Measurements from ENCODE around the gene FIGN. TPM values are rescaled to one million over a fixed set of nuclear protein-coding genes. Genes with fewer than 3 reads are reported as not detected.

FIGN gene
- polyA plus RNA-seq, result 1.3 TPM
- long read RNA-seq, donor 1, result 0 reads
- long read RNA-seq, donor 2, result 0 reads
- long read RNA-seq, donor 3, result 0 reads
- long read RNA-seq, donor 4, result 0 reads
- long read RNA-seq, donor 5, result 0 reads
- long read RNA-seq, donor 6, full-length matches to known transcripts, result 1 of 1 reads
- long read RNA-seq, donor 6, partial matches to known transcripts, result 0 of 1 reads
- long read RNA-seq, donor 6, other reads (novel, unspliced or antisense), result 0 of 1 reads
- long read RNA-seq, donor 7, result 0 reads
- long read RNA-seq, donor 8, result 0 reads
- long read RNA-seq, donor 9, full-length matches to known transcripts, result 1 of 1 reads
- long read RNA-seq, donor 9, partial matches to known transcripts, result 0 of 1 reads
- long read RNA-seq, donor 9, other reads (novel, unspliced or antisense), result 0 of 1 reads
- long read RNA-seq, donor 10, result 0 reads
- long read RNA-seq, donor 11, result 0 reads

GRCh38 chr2:163735685-163736432, at the start of gene FIGN:
TSS of gene FIGN (minus strand) at chr2:163736008. CDS start at chr2:163734927, 1,081 bp downstream.
- Histone ChIP-seq H3K27ac (ENCODE audit: low read length) (peak within 1 kb of the TSS; percentile 50), H3K36me3 (ENCODE audit: control insufficient read depth, insufficient read depth, low read length) (no peaks in the 10 kb centered on the region), H3K27me3 (ENCODE audit: control insufficient read depth, insufficient read depth, low read length) (peaks cover 26% of the 10 kb centered on the region), H3K4me3 (ENCODE audit: low read length) (peak within 1 kb of the TSS; percentile 49), H3K4me1 (ENCODE audit: control insufficient read depth, insufficient read depth, low read length) (no peaks in the 10 kb centered on the region), H3K9me3 (ENCODE audit: control insufficient read depth, low read depth, low read length) (peaks cover 2% of the 10 kb centered on the region)
- DNase-seq, result peak; percentile 44 to 70
- 0% methylated on average over 7 of the region's 54 CpGs for WGBS (ENCODE audit: insufficient coverage, low lambda C conversion rate)

- H3K9me3 ChIP-seq (ENCODE audit: control insufficient read depth, low read depth, low read length), result no peaks in the 10 kb centered on the region
- no peaks in the 10 kb centered on the region for H3K4me1 ChIP-seq (ENCODE audit: control insufficient read depth, insufficient read depth, low read length)
- H3K36me3 ChIP-seq (ENCODE audit: control insufficient read depth, insufficient read depth, low read length), result no peaks in the 10 kb centered on the region
- DNase-seq, result no peak
- 60% methylated on average over 1 of the region's 3 CpGs for WGBS (ENCODE audit: insufficient coverage, low lambda C conversion rate)
- no peak overlapping the region for H3K27ac ChIP-seq (ENCODE audit: low read length)
- H3K27me3 ChIP-seq (ENCODE audit: control insufficient read depth, insufficient read depth, low read length), result no peaks in the 10 kb centered on the region
- no peak overlapping the region for H3K4me3 ChIP-seq (ENCODE audit: low read length)
Measured at GRCh38 chr2:163785162-163785561, 49.4 kb upstream of the FIGN start.

GRCh38 chr2:163779970-163780597, 44.3 kb upstream of the FIGN start:
- no peaks in the 10 kb centered on the region for H3K4me1 ChIP-seq (ENCODE audit: control insufficient read depth, insufficient read depth, low read length)
- WGBS (ENCODE audit: insufficient coverage, low lambda C conversion rate), result 95% methylated on average over 6 of the region's 6 CpGs
- H3K9me3 ChIP-seq (ENCODE audit: control insufficient read depth, low read depth, low read length), result no peaks in the 10 kb centered on the region
- no peaks in the 10 kb centered on the region for H3K27me3 ChIP-seq (ENCODE audit: control insufficient read depth, insufficient read depth, low read length)
- no peaks in the 10 kb centered on the region for H3K36me3 ChIP-seq (ENCODE audit: control insufficient read depth, insufficient read depth, low read length)
- no peak overlapping the region for H3K27ac ChIP-seq (ENCODE audit: low read length)
- DNase-seq, result no peak
- no peak overlapping the region for H3K4me3 ChIP-seq (ENCODE audit: low read length)

- H3K27ac ChIP-seq (ENCODE audit: low read length), result no peak overlapping the region
- H3K4me3 ChIP-seq (ENCODE audit: low read length), result no peak overlapping the region
- H3K4me1 ChIP-seq (ENCODE audit: control insufficient read depth, insufficient read depth, low read length), result no peaks in the 10 kb centered on the region
- no peaks in the 10 kb centered on the region for H3K9me3 ChIP-seq (ENCODE audit: control insufficient read depth, low read depth, low read length)
- DNase-seq, result no peak
- 100% methylated on average over 2 of the region's 5 CpGs for whole genome bisulfite sequencing (ENCODE audit: insufficient coverage, low lambda C conversion rate)
- H3K27me3 ChIP-seq (ENCODE audit: control insufficient read depth, insufficient read depth, low read length), result no peaks in the 10 kb centered on the region
- no peaks in the 10 kb centered on the region for H3K36me3 ChIP-seq (ENCODE audit: control insufficient read depth, insufficient read depth, low read length)
Measured at GRCh38 chr2:163778045-163778781, 42.4 kb upstream of the FIGN start.

GRCh38 chr2:163775304-163775703, 39.5 kb upstream of the FIGN start:
- Histone ChIP-seq H3K36me3 (ENCODE audit: control insufficient read depth, insufficient read depth, low read length) (no peaks in the 10 kb centered on the region), H3K4me1 (ENCODE audit: control insufficient read depth, insufficient read depth, low read length) (no peaks in the 10 kb centered on the region), H3K9me3 (ENCODE audit: control insufficient read depth, low read depth, low read length) (no peaks in the 10 kb centered on the region), H3K27me3 (ENCODE audit: control insufficient read depth, insufficient read depth, low read length) (no peaks in the 10 kb centered on the region), H3K4me3 (ENCODE audit: low read length) (no peak overlapping the region), H3K27ac (ENCODE audit: low read length) (no peak overlapping the region)
- WGBS (ENCODE audit: insufficient coverage, low lambda C conversion rate), result 100% methylated on average over 1 of the region's 1 CpG
- no peak for DNase-seq

GRCh38 chr2:163774862-163775261, 39.1 kb upstream of the FIGN start:
- H3K27ac ChIP-seq (ENCODE audit: low read length), result no peak overlapping the region
- DNase-seq, result no peak
- no CpG with 5 or more reads among the region's 2 CpGs for WGBS (ENCODE audit: insufficient coverage, low lambda C conversion rate)
- no peaks in the 10 kb centered on the region for H3K27me3 ChIP-seq (ENCODE audit: control insufficient read depth, insufficient read depth, low read length)
- no peaks in the 10 kb centered on the region for H3K36me3 ChIP-seq (ENCODE audit: control insufficient read depth, insufficient read depth, low read length)
- no peaks in the 10 kb centered on the region for H3K4me1 ChIP-seq (ENCODE audit: control insufficient read depth, insufficient read depth, low read length)
- H3K4me3 ChIP-seq (ENCODE audit: low read length), result no peak overlapping the region
- no peaks in the 10 kb centered on the region for H3K9me3 ChIP-seq (ENCODE audit: control insufficient read depth, low read depth, low read length)

- H3K27me3 ChIP-seq (ENCODE audit: control insufficient read depth, insufficient read depth, low read length), result no peaks in the 10 kb centered on the region
- no peak for DNase-seq
- 63% methylated on average over 2 of the region's 3 CpGs for WGBS (ENCODE audit: insufficient coverage, low lambda C conversion rate)
- no peak overlapping the region for H3K27ac ChIP-seq (ENCODE audit: low read length)
- no peak overlapping the region for H3K4me3 ChIP-seq (ENCODE audit: low read length)
- no peaks in the 10 kb centered on the region for H3K9me3 ChIP-seq (ENCODE audit: control insufficient read depth, low read depth, low read length)
- H3K4me1 ChIP-seq (ENCODE audit: control insufficient read depth, insufficient read depth, low read length), result no peaks in the 10 kb centered on the region
- H3K36me3 ChIP-seq (ENCODE audit: control insufficient read depth, insufficient read depth, low read length), result no peaks in the 10 kb centered on the region
Measured at GRCh38 chr2:163773276-163773675, 37.5 kb upstream of the FIGN start.

GRCh38 chr2:163771596-163771995, 35.8 kb upstream of the FIGN start:
- 100% methylated on average over 1 of the region's 4 CpGs for WGBS (ENCODE audit: insufficient coverage, low lambda C conversion rate)

GRCh38 chr2:163768881-163769695, 33.3 kb upstream of the FIGN start:
- WGBS (ENCODE audit: insufficient coverage, low lambda C conversion rate), result 80% methylated on average over 1 of the region's 7 CpGs

More at GRCh38 chr2:163771596-163771995, 35.8 kb upstream of the FIGN start:
- no peak for DNase-seq
- Histone ChIP-seq H3K27ac (ENCODE audit: low read length) (no peak overlapping the region), H3K4me3 (ENCODE audit: low read length) (no peak overlapping the region), H3K36me3 (ENCODE audit: control insufficient read depth, insufficient read depth, low read length) (no peaks in the 10 kb centered on the region), H3K4me1 (ENCODE audit: control insufficient read depth, insufficient read depth, low read length) (no peaks in the 10 kb centered on the region), H3K9me3 (ENCODE audit: control insufficient read depth, low read depth, low read length) (no peaks in the 10 kb centered on the region), H3K27me3 (ENCODE audit: control insufficient read depth, insufficient read depth, low read length) (no peaks in the 10 kb centered on the region)

More at GRCh38 chr2:163768881-163769695, 33.3 kb upstream of the FIGN start:
- H3K36me3 ChIP-seq (ENCODE audit: control insufficient read depth, insufficient read depth, low read length), result no peaks in the 10 kb centered on the region
- no peak for DNase-seq
- H3K4me3 ChIP-seq (ENCODE audit: low read length), result no peak overlapping the region
- H3K9me3 ChIP-seq (ENCODE audit: control insufficient read depth, low read depth, low read length), result no peaks in the 10 kb centered on the region
- H3K27me3 ChIP-seq (ENCODE audit: control insufficient read depth, insufficient read depth, low read length), result no peaks in the 10 kb centered on the region
- no peaks in the 10 kb centered on the region for H3K4me1 ChIP-seq (ENCODE audit: control insufficient read depth, insufficient read depth, low read length)
- H3K27ac ChIP-seq (ENCODE audit: low read length), result no peak overlapping the region
